Fibroblast of lung (primary cell): ENCODE data around the gene CDH4. TPM values are rescaled to one million over a fixed set of nuclear protein-coding genes. Genes with fewer than 3 reads are reported as not detected.

ENCODE experiments used
- DNase-seq, 2 donors: peaks; one replicate each; pipeline versions ENCODE4 v3.0.0 to v3.0.0-alpha.2; 2010; ENCODE audit warnings: low read depth in 2 of 2
- H2AFZ ChIP-seq: 2 replicates; pipeline ENCODE4 v1.5.1; 2012; ENCODE audit warnings: low read length, control low read depth, inconsistent platforms
- H3K27ac ChIP-seq: 2 replicates; pipeline ENCODE4 v1.5.1; 2011; ENCODE audit warnings: low read length, control low read depth; ENCODE audit not compliant: insufficient read depth
- H3K27me3 ChIP-seq: 2 replicates; pipeline ENCODE4 v1.5.1; 2011; ENCODE audit warnings: mild to moderate bottlenecking, low read length; ENCODE audit not compliant: control insufficient read depth, insufficient read depth
- H3K36me3 ChIP-seq: 2 replicates; pipeline ENCODE4 v1.5.1; 2011; ENCODE audit warnings: low read length; ENCODE audit not compliant: control insufficient read depth, insufficient read depth
- H3K4me1 ChIP-seq: 2 replicates; pipeline ENCODE4 v1.5.1; 2011; ENCODE audit warnings: low read length; ENCODE audit not compliant: control insufficient read depth, insufficient read depth; ENCODE audit errors: extremely low read depth
- H3K4me2 ChIP-seq: 2 replicates; pipeline ENCODE4 v1.5.1; 2011; ENCODE audit warnings: low read length, control low read depth; ENCODE audit not compliant: insufficient read depth; ENCODE audit errors: extremely low read depth
- H3K4me3 ChIP-seq, 4 experiments: fragments of 200-600 bp in 1 of 4; sonication (generic) in 1 of 4; replicated peaks in 1 of 4; 2 replicates each; pipeline ENCODE4 v1.5.1; 2011 to 2016; ENCODE audit warnings: low read length in 4 of 4, low read depth in 3 of 4, mild to moderate bottlenecking in 3 of 4, control low read depth in 2 of 4, inconsistent platforms in 1 of 4, mixed read lengths in 1 of 4; ENCODE audit not compliant: insufficient read depth in 1 of 4; ENCODE audit errors: control extremely low read depth in 1 of 4
- H3K79me2 ChIP-seq: 2 replicates; pipeline ENCODE4 v1.5.1; 2012; ENCODE audit warnings: mild to moderate bottlenecking, low read length, inconsistent platforms; ENCODE audit not compliant: control insufficient read depth, insufficient read depth
- H3K9ac ChIP-seq: 2 replicates; pipeline ENCODE4 v1.5.1; 2011; ENCODE audit warnings: mild to moderate bottlenecking, low read length, control low read depth; ENCODE audit not compliant: insufficient read depth
- H3K9me3 ChIP-seq: 2 replicates; pipeline ENCODE4 v1.5.1; 2012; ENCODE audit warnings: low read depth, low read length; ENCODE audit not compliant: control insufficient read depth, insufficient read depth
- H4K20me1 ChIP-seq: 2 replicates; pipeline ENCODE4 v1.5.1; 2011; ENCODE audit warnings: low read length; ENCODE audit not compliant: control insufficient read depth, insufficient read depth; ENCODE audit errors: extremely low read depth
- EZH2 ChIP-seq: IDR thresholded peaks from 2 replicates; pipeline ENCODE4 v1.5.1; 2012; ENCODE audit warnings: low read length, control low read depth, mild to moderate bottlenecking; ENCODE audit errors: missing control alignments
- polyA plus RNA-seq, 2 donors: library from polyadenylated mRNA; depleted of rRNA in 1 of 2; stranded (reverse) in 1 of 2; unstranded in 1 of 2; fragments of >200 nt; gene quantifications; 2 replicates each; pipeline ENCODE4 v1.2.1, GENCODE V29; 2011 to 2012; ENCODE audit warnings: missing spikeins in 1 of 2
- total RNA-seq: library from RNA; depleted of rRNA; stranded (reverse); fragments of >200 nt; gene quantifications from 2 replicates; pipeline ENCODE4 v1.2.1, GENCODE V29; 2014
- TF ChIP-seq, protein P1 (sequence below), 2 donors: IDR thresholded peaks in 1 of 2; conservative IDR thresholded peaks in 1 of 2; 1 replicate in 1 of 2; 2 replicates in 1 of 2; pipeline ENCODE4 v1.5.1; 2011 to 2012; ENCODE audit warnings: low read length in 2 of 2, control low read depth in 1 of 2, inconsistent platforms in 1 of 2, low read depth in 1 of 2, mild to moderate bottlenecking in 1 of 2

Gene CDH4
- total and polyA plus RNA-seq, 2 donors (not counting 1 experiment from before 2014, with no cell fraction given), result 4.8 to 6.8 TPM

DNA sequence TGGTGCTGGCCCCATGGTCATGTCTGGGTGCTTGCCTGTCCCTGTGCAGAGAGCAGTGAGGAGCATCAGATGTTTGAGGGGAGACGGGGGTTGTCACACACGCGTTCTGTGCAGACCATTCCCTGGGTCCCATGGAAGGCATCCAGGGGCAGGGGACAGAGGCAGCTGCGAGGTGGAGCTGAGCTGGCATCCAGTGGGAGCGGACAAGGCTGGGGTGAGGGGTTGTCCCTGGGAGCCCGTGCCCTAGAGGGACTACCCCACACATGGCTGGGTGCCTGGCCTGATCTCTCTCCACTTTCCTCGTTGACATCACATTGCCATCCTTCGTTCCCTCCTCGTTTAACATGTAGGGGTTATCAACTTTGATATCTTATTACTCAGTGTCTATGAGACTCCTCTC lies 331.3 kb downstream of the CDH4 start:
- no peak for DNase-seq
- peaks cover 2% of the 10 kb centered on the region for H3K4me1 ChIP-seq
- H3K9ac ChIP-seq, result no peak overlapping the region
- H3K79me2 ChIP-seq, result no peaks in the 10 kb centered on the region
- no peaks in the 10 kb centered on the region for H3K36me3 ChIP-seq
- no peak overlapping the region for H3K4me2 ChIP-seq
- H3K27me3 ChIP-seq, result peaks cover 4% of the 10 kb centered on the region
- H4K20me1 ChIP-seq, result no peaks in the 10 kb centered on the region
- H3K27ac ChIP-seq, result no peak overlapping the region
- no peak overlapping the region for H3K4me3 ChIP-seq
- no peak overlapping the region for H2AFZ ChIP-seq
- no peak for TF ChIP-seq EZH2
- TF ChIP-seq, protein P1, sequence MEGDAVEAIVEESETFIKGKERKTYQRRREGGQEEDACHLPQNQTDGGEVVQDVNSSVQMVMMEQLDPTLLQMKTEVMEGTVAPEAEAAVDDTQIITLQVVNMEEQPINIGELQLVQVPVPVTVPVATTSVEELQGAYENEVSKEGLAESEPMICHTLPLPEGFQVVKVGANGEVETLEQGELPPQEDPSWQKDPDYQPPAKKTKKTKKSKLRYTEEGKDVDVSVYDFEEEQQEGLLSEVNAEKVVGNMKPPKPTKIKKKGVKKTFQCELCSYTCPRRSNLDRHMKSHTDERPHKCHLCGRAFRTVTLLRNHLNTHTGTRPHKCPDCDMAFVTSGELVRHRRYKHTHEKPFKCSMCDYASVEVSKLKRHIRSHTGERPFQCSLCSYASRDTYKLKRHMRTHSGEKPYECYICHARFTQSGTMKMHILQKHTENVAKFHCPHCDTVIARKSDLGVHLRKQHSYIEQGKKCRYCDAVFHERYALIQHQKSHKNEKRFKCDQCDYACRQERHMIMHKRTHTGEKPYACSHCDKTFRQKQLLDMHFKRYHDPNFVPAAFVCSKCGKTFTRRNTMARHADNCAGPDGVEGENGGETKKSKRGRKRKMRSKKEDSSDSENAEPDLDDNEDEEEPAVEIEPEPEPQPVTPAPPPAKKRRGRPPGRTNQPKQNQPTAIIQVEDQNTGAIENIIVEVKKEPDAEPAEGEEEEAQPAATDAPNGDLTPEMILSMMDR (conservative IDR thresholded peaks at IDR 0.05 in 1 of 2, IDR thresholded peaks at IDR 0.05 in 1 of 2; ENCODE audit: low read depth in 1 of 2, low read length in 2 of 2), result no peak
- H3K9me3 ChIP-seq, result no peaks in the 10 kb centered on the region

DNA sequence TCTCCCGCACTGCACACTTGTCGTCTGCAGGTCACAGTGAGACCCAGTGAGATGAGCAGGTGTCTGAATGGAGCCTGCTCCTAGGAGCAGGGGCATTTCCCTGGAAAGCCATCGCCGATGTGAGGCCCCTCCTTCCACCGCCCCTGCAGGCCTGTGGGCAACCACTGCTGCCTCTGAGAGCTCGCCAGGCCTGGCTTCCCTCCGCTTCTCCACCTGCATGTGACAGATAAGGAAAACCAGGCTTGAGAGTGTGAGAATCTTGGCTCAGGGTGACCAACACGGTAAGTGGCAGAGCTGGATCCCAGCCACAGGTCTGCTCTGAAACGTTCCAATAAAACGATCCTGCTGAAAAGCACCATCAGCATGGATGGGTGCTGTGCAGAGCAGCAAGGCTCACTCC lies 332.8 kb downstream of the CDH4 start:
- H3K9ac ChIP-seq, result no peak overlapping the region
- no peaks in the 10 kb centered on the region for H4K20me1 ChIP-seq
- no peaks in the 10 kb centered on the region for H3K79me2 ChIP-seq
- H3K36me3 ChIP-seq, result no peaks in the 10 kb centered on the region
- no peak overlapping the region for H3K4me2 ChIP-seq
- no peak for TF ChIP-seq EZH2
- TF ChIP-seq, protein P1 (conservative IDR thresholded peaks at IDR 0.05 in 1 of 2, IDR thresholded peaks at IDR 0.05 in 1 of 2; ENCODE audit: low read depth in 1 of 2, low read length in 2 of 2), result no peak
- no peak overlapping the region for H3K27ac ChIP-seq
- peaks cover 9% of the 10 kb centered on the region for H3K4me1 ChIP-seq
- peaks cover 4% of the 10 kb centered on the region for H3K27me3 ChIP-seq
- H3K4me3 ChIP-seq, result no peak overlapping the region
- H2AFZ ChIP-seq, result no peak overlapping the region
- DNase-seq, result no peak
- H3K9me3 ChIP-seq, result no peaks in the 10 kb centered on the region

DNA sequence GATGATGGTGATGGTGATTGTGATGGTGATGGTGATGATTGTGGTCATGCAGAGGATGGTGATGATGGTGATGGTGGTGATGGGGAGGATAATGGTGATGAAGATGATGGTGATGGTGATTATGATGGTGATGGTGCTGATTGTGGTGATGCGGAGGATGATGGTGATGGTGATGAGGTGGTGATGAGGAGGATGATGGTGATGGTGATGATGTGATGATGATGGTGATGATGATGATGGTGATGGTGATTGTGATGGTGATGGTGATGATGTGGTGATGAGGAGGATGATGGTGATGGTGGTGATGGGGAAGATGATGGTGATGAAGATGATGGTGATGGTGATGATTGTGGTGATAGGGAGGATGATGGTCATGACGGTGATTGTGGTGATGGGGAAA lies 333.7 kb downstream of the CDH4 start:
- peaks cover 4% of the 10 kb centered on the region for H3K27me3 ChIP-seq
- H3K4me2 ChIP-seq, result no peak overlapping the region
- H3K9ac ChIP-seq, result no peak overlapping the region
- no peaks in the 10 kb centered on the region for H3K36me3 ChIP-seq
- H3K4me3 ChIP-seq, result no peak overlapping the region
- no peak for TF ChIP-seq EZH2
- TF ChIP-seq, protein P1 (conservative IDR thresholded peaks at IDR 0.05 in 1 of 2, IDR thresholded peaks at IDR 0.05 in 1 of 2; ENCODE audit: low read depth in 1 of 2, low read length in 2 of 2), result no peak
- H3K79me2 ChIP-seq, result no peaks in the 10 kb centered on the region
- no peak for DNase-seq
- no peaks in the 10 kb centered on the region for H4K20me1 ChIP-seq
- H3K9me3 ChIP-seq, result no peaks in the 10 kb centered on the region
- H2AFZ ChIP-seq, result no peak overlapping the region
- no peak overlapping the region for H3K27ac ChIP-seq
- H3K4me1 ChIP-seq, result peaks cover 13% of the 10 kb centered on the region
